Activated gamma-delta T cell treated with anti-CD3 and anti-CD28 coated beads, Interleukin-2, amount 50 U/mL, for 16 hours (primary cell): Measurements from ENCODE around the gene ULK4.

Experiments
- DNase-seq: peaks from one replicate; pipeline ENCODE4 v3.0.0-alpha.2; 2020; ENCODE audit warnings: low read depth

Gene ULK4

DNA sequence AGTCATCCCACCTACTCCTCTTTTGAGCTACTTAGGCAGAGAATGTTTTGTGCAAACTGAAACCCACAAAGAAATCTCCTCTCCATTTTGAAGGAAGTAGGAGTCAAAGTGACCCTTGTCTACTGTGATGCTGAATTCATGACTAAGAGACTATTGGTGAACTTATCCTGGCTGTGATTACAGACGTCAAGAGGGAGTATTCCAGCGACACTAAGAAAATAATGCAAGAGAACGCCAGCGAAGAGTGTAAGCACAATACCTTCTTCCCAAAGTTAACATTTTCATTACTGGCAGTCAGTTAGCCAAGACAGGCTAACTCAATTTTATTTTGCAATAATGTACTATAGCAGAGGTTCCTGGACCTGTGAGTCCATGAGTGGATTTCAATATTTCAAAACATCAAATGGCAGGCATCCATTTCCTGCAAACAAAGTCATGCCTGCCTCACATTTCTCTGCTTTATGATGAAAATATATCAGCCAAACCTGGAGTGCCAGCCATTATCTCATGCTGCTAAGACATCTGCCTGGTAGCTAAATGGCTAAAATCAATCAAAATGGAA lies 703.6 kb downstream of the ULK4 start:
- DNase-seq = no peak

DNA sequence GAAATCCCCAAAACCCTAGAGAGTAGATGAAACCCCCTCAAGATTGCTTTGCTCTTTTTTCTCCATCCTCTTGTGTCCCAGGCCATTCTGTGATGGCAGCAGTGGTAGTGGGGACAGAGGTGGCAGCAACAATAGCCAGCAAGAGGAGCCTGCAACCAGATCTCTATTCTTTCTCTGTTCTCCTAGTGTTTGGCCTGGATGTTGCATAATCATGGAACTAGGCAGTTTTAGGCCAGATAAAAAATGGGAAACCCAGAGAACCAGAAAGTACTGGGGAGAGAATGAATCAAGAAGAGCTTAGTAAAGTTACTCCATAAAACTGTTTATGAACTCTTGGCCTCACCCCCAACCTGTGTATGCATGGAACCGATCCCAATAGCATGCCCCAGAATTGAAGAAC lies 710.3 kb downstream of the ULK4 start:
- no peak for DNase-seq

DNA sequence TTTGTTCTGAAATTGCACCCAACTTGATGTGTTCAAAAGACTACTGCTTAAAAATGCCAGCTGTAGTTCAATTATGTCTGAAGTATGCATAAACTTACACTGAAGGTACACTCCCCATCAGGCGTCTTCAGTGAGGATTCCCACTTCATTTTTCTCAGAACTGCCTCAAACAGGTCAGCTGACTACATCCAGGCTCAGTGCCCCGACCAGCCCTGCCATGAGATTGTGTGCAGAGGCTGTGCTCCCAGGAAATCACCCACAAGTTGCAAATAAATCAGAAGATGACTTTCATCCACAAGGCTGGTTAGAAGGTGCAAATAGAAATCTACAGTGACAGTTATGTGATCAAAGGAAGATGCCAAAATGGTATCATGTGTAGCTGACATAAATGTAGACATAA lies 711.1 kb downstream of the ULK4 start:
- no peak for DNase-seq

DNA sequence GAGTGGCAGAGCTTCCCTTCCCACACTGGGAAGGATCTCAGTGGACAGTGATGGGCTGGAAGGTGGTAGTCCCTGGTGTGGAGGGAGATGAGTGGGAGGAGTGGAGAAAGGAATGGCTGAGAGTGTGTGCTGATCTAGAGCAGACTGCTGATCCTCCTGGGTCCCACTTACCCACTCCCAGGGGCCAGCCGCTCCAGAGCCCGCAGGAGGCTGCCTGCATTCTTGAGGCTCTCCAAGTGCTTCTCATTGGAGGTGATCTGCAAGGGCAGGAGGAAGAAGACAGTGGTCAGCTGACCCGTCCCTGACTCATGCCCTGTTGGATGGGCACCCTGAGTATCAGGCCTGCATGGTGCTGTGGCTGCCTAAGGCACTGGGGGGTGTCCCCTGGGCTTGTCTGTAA lies 712.6 kb downstream of the ULK4 start:
- no peak for DNase-seq

DNA sequence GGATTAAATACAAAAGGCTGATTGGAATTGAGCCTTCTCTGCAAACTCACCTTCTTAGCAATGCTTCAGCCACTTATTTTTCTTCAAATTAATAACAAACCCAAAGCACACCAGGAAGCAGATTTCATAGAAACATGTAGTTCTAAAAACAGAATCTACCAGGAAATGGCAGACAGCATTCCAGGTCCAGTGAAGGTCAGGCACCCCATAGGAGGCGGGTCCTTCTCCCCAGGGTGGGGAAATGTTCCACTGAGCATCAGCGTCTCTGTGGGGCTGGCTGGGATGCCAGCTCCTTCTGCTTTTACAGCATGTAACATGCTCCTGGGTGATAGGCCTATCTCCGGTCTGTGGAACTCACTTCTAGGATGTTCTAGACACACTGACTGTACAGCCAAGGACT lies 713.4 kb downstream of the ULK4 start:
- no peak for DNase-seq

DNA sequence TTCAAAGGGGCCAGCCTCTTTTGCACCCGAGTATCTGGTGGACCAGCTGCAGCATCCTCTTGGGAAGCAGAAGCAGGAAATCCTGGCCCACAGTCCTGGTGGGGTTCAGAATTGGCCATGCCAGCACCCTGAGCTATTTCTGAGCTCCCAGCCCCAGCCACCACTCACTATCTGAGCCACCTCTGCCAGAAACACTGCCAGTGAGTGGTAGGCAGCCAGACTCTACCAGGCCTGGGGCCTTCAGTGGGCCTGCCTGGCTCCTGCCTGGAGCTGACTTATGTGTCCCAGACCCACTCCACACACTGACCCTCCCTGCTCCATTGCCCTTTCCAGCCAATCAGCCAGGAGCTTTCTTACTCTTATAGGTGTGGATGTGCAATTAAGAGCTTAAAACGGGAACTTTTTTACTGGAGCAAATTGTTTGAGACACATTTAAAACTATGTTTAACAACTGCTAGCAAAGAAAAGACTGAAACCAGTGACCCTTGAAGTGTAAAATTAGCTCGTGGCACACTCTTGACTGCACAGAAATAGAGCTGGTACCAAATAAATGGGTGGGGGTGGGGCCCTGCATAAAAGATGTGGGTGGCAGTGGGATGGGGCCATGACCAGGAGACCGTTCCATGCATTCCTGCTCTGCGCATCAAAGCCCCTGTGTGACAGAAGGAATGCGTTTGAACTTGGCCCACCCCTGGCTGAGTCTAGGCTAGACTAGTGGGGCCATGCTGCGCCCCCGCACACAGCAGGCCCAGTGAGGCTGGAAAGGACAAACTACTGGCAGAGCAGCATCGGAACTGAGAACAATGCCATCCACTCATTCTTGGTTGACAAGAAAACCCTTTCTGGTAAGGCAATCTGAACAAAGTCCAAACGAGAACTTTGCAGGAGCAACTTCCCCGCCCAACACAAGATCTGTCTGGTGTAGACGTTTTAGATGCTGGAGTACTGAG lies 714.6 kb downstream of the ULK4 start:
- no peak for DNase-seq

DNA sequence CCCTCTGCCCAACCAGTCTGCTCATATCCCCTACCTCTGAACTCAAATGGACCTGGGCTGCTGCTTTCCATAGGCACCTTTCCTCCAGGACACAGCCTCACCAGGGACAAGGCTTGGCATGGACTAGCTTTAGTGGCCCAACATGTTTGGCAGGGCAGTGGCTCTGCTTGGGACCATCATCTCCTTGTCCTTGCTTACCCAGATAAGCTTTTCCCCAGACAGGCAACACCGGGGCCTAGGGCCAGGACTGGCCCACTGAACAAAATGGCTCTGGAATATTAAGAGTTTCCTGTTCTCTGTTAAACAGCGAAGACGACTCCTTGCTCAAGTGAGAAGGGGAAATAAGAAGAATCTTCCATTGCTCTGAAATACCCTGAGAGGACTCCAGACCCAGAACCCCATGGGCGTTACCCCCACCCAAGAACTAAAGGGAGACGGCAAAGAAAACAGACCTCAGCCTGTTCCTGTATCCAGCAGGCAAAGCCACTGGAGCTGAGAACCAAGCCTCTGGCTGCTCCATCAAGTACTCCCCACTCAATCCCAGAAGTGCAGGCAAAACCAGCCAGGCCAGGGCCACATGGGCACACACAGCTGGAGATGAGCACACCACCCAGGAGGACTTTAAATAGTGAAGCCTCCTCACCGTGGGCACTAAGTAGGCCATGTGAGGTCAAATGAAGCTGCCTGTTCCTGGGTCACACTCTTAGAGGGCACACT lies 717.1 kb downstream of the ULK4 start:
- no peak for DNase-seq

DNA sequence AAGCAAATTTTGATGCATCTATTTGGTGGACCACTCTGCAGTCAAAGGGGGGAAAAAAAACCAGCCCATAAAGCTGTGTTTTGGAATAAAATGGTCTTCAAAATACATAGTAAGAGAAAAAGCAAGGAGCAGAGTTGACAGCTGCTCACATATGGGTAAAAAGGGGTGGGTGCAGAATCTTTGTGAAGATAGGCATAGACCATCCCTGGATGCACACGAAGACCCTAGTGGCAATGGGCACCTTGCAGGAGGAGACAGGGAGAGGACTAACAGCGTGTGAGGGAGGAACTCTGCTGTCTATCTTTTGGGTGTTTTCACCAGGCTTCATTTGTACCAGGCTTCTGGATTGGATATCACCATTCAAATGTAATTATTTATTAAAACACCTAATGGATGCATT lies 718.7 kb downstream of the ULK4 start:
- DNase-seq = no peak

DNA sequence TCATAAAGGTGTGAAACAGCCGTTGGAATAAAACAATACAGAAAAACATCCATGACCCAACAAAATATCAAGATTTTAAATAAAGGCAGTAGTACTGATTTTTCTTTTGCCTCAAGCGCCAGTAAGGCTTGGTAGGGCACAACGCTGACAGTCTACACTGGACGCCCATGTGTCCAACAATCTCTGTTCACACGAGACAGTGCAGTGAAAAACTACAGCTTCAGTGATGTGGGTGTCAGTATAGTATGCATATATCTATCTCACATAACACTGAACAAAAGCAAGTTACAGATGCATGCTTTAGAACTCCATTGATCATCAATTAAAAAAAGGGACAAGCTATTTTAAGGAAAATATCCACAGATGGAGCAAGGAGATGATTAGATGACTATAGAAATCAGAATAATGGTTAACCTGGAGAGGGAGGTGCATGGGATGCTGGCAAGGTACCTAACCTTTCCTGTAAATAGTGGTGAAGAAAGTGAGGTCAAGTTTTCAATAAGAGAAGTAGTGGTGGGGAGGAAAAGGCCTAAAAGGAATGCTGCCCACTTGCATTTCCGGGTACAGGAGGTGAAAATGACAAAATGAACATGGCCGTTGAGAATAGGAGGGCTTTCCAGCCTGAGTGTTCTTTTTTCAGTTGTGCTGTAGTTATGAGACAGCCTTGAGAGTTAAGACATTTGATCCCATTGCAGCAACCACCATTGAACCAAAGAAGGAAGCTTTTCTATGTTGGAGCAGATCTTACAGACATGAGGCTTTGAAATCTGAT lies 719.9 kb downstream of the ULK4 start:
- DNase-seq = no peak

DNA sequence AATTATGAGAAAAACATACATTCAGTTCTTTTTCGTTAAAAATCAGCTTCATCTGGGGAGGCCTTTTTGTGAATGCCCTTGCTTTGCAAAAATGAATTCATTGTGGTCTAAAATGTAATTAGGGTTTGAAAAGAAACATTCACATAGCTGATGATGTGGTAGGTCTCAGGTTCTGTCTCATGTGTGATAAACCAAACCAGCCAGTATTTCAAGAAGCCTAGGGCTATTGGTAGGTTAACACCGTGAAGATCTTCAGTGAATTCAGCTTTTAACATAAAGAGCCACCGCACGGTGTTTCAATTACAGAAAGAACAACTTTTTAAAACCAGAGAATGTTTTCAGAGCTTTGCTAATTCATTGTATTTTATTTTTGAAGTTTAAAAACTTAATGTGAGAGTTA lies 720.7 kb downstream of the ULK4 start:
- no peak for DNase-seq

DNA sequence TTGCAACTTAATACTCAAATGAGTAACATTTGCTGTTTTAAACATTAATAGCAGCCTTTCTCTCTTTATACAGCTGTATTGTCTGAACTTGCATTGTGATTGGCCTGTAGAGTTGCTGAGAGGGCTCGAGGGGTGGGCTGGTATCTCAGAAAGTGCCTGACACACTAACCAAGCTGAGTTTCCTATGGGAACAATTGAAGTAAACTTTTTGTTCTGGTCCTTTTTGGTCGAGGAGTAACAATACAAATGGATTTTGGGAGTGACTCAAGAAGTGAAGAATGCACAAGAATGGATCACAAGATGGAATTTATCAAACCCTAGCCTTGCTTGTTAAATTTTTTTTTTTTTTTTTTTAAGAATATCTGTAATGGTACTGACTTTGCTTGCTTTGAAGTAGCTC lies 722.3 kb downstream of the ULK4 start:
- no peak for DNase-seq

DNA sequence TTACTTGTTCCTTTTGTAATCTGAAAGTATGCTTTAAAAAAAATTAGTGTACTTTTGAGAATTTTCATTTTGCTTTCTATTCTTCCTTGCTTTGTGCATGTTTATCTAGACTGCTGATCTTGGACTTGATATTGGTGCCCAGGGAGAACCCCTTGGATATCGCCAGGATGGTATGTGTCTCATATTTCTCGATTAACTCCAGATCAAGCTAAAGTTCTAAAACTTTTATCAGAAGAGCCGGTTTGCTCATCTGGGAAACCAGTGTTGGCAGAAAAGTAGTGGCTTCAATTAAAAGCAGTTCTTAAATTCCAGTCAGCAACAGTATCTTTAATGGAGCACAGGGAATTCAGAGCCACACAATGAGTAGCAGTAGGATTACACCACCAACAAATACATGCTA lies 724.0 kb downstream of the ULK4 start:
- DNase-seq = no peak

DNA sequence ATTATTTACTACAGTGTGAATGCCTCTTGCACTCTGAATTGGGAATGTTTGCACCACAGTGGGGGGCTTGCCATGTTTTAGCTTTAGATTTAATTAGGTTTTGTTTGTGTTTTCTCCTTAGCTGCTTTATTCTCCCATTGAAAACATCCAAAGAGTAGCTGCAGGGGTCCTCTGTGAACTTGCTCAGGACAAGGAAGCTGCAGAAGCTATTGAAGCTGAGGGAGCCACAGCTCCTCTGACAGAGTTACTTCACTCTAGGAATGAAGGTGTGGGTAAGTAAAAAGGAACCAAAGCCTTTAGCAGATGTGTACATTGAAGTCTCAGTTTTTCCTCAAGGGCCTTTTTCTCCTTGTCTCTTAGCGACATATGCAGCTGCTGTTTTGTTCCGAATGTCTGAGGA lies 725.7 kb downstream of the ULK4 start:
- no peak for DNase-seq

DNA sequence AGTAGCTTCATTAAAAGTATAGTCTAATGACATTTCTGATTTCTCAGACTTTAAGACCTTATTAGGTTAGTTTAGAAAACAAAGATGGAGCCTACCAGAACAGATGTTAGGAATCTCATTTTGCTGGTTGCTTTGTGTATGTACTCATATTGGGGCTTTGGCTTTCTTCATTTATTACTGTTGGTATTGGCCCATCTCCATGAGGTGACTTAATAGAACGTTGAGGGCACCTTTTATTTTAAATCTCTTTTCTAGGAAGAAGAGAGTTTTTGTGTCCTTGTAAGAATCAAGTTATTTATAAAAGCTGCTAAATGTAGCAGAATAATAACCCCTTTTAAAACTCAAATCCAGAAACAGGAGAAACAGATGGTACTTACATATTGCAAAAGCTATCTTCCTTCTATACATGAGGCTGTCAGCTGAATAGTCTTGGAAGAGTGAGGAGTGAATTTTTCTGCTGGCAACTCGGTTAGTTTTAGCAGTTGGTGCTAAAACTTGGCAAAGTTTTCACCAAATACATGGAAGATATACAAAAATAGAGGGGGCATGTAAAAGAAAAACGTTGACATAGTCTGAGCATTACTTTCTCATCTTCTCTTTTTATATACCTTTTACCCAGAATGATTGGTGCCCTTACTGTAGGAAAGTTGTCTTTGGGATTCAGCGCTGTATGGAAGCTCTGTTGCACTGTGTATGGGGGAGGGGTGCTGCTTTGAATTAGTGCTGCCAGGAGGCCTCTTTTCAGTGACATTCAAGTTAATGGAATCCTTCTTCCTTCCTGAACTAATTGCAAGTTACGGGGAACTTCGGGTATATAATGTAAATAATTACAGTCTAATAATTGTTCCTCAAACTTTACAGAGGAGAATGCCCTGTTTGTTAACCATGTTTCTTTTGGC lies 726.8 kb downstream of the ULK4 start:
- DNase-seq = no peak

DNA sequence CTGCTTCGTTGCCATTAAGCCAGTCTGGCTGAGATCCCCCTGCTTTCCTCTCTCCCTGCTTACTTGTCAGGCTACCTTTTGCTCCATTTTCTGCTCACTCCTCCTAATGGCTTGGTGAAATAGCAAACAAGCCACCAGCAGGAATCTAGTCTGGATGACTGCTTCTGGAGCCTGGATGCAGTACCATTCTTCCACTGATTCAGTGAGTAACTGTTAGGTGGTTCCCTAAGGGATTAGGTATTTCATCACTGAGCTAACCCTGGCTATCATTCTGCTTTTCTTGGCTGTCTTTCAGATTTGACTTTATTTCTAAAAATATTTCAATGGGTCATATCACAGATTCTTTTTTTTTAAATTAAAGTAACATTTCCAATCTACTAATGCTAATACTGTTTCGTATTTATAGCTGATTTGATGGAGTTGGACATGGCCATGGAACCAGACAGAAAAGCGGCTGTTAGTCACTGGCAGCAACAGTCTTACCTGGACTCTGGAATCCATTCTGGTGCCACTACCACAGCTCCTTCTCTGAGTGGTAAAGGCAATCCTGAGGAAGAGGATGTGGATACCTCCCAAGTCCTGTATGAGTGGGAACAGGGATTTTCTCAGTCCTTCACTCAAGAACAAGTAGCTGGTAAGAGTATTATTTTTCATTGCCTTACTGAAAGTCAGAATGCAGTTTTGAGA lies 737.6 kb downstream of the ULK4 start:
- DNase-seq = no peak

DNA sequence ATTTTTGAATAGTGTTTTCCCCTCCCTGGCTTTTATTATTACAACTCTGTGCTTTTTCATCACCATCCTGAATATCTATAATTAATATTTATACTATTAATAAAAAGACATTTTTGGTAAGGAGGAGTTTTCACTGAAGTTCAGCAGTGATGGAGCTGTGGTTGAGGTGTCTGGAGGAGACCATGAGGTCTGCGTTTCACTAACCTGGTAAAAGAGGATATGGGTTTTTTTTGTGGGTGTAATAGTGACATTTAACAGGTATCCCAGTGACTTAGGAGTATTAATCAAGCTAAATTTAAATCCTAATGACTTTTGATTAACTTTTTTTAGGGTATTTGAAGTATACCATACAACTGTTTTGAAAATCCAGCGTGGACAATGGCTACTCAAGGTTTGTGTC lies 738.2 kb downstream of the ULK4 start:
- DNase-seq = no peak

DNA sequence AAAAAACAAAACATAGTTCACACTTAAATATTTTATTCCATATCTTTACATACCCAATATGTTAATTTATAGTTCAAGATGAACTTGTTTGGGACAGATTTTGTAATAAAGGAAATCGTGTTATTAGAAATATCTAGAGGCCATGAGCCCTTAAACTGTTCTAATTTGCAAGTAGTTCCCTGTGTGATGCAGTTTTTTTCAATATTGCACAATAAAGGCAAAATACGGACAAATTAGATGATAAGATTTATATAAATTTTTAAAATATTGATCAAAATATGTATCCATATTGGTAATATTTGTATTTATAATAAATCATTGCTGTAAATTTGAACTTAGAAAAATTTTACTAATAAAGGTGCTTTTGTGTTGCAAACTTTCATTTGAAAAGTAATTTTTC lies 738.8 kb downstream of the ULK4 start:
- DNase-seq = no peak

DNA sequence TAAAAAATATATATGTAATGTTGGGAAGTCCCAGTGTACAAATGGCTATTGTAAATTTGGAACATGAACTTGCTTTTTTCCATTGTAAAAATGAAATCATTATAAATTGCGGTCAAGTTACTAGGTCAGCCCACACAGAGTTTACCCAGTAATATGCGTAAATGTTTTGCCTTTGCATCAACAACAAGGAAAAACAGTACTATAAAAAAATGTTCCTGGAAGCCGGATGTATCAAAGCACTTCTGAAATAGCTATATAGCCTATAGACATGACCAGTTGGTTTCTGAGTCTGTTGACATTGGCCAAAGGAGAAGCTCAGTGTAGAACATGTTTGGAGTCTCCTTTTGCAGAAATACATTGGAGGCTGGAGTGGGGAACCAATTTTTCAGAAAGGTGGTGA lies 739.4 kb downstream of the ULK4 start:
- DNase-seq = no peak

DNA sequence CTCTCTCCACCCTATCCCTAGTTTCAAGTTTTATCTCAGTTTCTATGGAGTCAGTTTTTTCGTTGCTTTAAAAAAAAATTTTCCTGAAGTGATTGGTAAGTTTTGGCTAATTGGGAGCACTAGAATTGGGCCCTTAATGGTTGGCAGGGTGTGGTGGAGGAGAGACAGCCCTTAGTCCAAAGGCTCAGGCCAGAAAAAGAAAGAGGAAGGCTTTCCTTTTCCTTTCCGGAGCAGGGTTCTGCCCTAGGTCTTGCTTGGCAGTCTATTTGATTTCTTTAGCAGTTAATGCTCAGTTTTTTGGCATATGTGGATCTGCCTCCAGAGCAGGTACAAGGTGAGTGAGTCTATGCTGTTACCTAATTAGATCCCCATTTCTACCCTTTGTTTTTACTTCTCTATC lies 739.9 kb downstream of the ULK4 start:
- no peak for DNase-seq

DNA sequence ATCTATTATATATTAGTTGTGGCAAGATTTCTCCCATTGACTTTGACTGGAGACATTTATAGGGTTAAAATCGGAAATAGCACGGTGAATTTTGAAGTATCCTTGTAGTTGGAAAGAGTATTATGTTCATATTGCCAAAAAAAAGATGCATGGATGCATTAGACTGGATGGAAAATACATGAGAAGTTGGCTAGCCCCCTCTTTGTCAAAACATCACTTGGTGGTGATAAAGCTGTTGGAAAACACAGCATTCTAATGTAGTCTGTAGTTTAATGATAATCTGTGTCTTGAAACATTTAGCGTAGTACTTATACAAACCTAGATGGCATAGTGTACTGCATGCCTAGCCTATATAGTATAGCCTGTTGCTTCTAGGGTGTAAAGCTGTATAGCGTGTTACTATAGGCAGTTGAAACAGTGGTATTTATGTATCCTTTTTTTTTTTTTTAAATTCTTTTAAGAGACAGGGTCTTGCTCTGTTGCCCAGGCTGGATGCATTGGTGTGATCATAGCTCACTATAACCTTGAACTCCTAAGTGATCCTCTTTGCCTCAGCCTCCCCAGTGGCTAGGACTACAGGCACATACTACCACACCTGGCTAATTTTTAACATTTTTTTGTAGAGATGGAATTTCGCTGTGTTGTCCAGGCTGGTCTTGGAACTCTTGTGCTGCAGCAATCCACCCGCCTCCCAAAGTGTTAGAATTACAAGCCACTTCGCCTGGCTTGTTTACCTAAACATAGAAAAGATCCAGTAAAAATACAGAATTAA lies 740.8 kb downstream of the ULK4 start:
- no peak for DNase-seq
